ENCODE results near the gene INAFM1. TPM values are rescaled to one million over a fixed set of nuclear protein-coding genes. Genes with fewer than 3 reads are reported as not detected.

The INAFM1 gene
- total and polyA plus RNA-seq, 2 donors (not counting 3 experiments of a cell fraction or from before 2014, with no cell fraction given), result 2.8 to 8.3 TPM

GRCh38 chr19:47236072-47236675, 38.5 kb upstream of the INAFM1 start:
- no peak overlapping the region for H2AFZ ChIP-seq (ENCODE audit: low read depth, low read length)
- H3K9me1 ChIP-seq (replicated peaks; ENCODE audit: control insufficient read depth, extremely low read depth, insufficient read depth, low read length), result no peaks in the 10 kb centered on the region
- ChIA-PET CTCF (interaction anchor here (2.3 to 4.3 kb wide), 2 partner anchors 8 to 25 kb away, joined by 13 to 32 read pairs; no protein-coding TSS in a partner anchor), POLR2A (interaction anchor here (0.7 kb wide), 1 partner anchor 10 kb away, joined by 3 read pairs; no protein-coding TSS in a partner anchor)
- H3K9ac ChIP-seq (replicated peaks; ENCODE audit: extremely low read depth, insufficient read depth, low read length), result no peak overlapping the region
- H3K27me3 ChIP-seq (ENCODE audit: control insufficient read depth in 2 of 2, insufficient read depth in 2 of 2, low read length in 2 of 2), result no peaks in the 10 kb centered on the region
- H3K27ac ChIP-seq (ENCODE audit: insufficient read depth, low read depth, low read length), result no peak overlapping the region
- TF ChIP-seq MYC (IDR thresholded peaks at IDR 0.05; ENCODE audit: low read depth, low read length) (no peak), POLR2A (IDR thresholded peaks at IDR 0.05; ENCODE audit: low read depth, low read length) (no peak), POLR2AphosphoS5 (IDR thresholded peaks at IDR 0.05; ENCODE audit: insufficient read depth, low read depth, low read length) (no peak), JUN (IDR thresholded peaks at IDR 0.05; ENCODE audit: borderline replicate concordance, insufficient read depth, insufficient read length, low read depth) (no peak), GATA2 (IDR thresholded peaks at IDR 0.05; ENCODE audit: insufficient read depth, insufficient read length, low read depth, low read length) (no peak), MAX (IDR thresholded peaks at IDR 0.05; ENCODE audit: insufficient read depth, insufficient read length) (no peak), CTCF (IDR thresholded peaks at IDR 0.05; ENCODE audit: extremely low read depth in 1 of 2, insufficient read depth in 1 of 2, low read depth in 1 of 2, low read length in 2 of 2) (no peak), FOS (IDR thresholded peaks at IDR 0.05; ENCODE audit: borderline replicate concordance, insufficient read depth, low read length) (no peak), EZH2 (IDR thresholded peaks at IDR 0.05; ENCODE audit: borderline replicate concordance, low read depth, low read length, severe bottlenecking) (no peak)
- no peaks in the 10 kb centered on the region for H3K9me3 ChIP-seq (replicated peaks; ENCODE audit: control insufficient read depth, insufficient read depth, low read length)
- no peaks in the 10 kb centered on the region for H3K79me2 ChIP-seq (ENCODE audit: control insufficient read depth, insufficient read depth, low read length)
- FAIRE-seq, result no peak
- H3K4me1 ChIP-seq (ENCODE audit: control insufficient read depth, extremely low read depth, insufficient read depth, low read length), result peaks cover 22% of the 10 kb centered on the region
- intact Hi-C loops (cut with micrococcal nuclease), result no loop called here
- dilution Hi-C loops (cut with MboI; ENCODE audit: extremely low pct_ligation_motif_present, low sequenced_read_pairs), result no loop called here
- no peaks in the 10 kb centered on the region for H4K20me1 ChIP-seq (replicated peaks; ENCODE audit: control insufficient read depth, extremely low read depth, insufficient read depth, low read length)
- no peak overlapping the region for H3K4me2 ChIP-seq (ENCODE audit: insufficient read depth, low read length)
- H3K36me3 ChIP-seq (ENCODE audit: control insufficient read depth in 2 of 2, extremely low read depth in 1 of 2, insufficient read depth in 2 of 2, low read length in 2 of 2), result no peaks in the 10 kb centered on the region
- no peak for DNase-seq (ENCODE audit: low read depth, low spot score)
- H3K4me3 ChIP-seq (replicated peaks in 1 of 3; ENCODE audit: insufficient read depth in 1 of 3, low read depth in 1 of 3, low read length in 3 of 3), result no peak overlapping the region
- BruUV-seq (replicated peaks), result no TSS peak

All from endothelial cell of umbilical vein (primary cell).